Measurements from ENCODE around the gene PTH. TPM values are rescaled to one million over a fixed set of nuclear protein-coding genes. Genes with fewer than 3 reads are reported as not detected.

The PTH gene
- total RNA-seq, 2 experiments from 2014 or later, result not detected

Other genes starting within 250 kb of the PTH start
- gene BMAL1, start 218.2 kb downstream of the PTH start, total RNA-seq, result 10 to 100 TPM; 32.0 to 36.9 TPM
- gene BTBD10, start 32.8 kb downstream of the PTH start, total RNA-seq, result 10 to 100 TPM; 25.7 to 31.3 TPM
- 10 to 100 TPM; 56.0 to 57.2 TPM for gene FAR1, start 172.7 kb upstream of the PTH start, total RNA-seq

Data from activated CD4-positive, alpha-beta T cell treated with anti-CD3 and anti-CD28 coated beads, Interleukin-2, amount 10 ng/mL, durations not matched to agents 7 days and 5 days (primary cell).